ENCODE results near the gene TNC.

DNA sequence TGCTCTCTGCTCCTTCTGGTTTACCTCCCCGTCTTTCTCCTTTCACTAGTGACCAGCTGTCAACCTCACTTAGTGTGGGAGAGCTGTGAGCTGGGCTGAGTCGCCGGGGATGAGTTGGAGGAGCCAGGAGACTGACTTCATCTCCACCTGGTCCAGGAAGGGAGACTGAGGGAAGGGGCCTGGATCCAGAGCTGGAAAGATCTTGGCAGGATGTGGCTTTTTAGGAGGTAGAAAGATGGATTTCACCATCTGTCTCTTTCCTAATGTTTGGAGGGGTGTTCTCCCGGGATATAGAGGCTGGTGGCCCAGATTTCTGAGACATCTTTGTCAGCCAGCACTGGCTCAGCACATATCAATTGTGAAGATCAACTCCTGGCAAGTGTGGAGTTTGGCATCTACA lies 37.1 kb upstream of the TNC start:
- TF ChIP-seq, protein P1, sequence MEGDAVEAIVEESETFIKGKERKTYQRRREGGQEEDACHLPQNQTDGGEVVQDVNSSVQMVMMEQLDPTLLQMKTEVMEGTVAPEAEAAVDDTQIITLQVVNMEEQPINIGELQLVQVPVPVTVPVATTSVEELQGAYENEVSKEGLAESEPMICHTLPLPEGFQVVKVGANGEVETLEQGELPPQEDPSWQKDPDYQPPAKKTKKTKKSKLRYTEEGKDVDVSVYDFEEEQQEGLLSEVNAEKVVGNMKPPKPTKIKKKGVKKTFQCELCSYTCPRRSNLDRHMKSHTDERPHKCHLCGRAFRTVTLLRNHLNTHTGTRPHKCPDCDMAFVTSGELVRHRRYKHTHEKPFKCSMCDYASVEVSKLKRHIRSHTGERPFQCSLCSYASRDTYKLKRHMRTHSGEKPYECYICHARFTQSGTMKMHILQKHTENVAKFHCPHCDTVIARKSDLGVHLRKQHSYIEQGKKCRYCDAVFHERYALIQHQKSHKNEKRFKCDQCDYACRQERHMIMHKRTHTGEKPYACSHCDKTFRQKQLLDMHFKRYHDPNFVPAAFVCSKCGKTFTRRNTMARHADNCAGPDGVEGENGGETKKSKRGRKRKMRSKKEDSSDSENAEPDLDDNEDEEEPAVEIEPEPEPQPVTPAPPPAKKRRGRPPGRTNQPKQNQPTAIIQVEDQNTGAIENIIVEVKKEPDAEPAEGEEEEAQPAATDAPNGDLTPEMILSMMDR (conservative IDR thresholded peaks at IDR 0.05 in 1 of 2, IDR thresholded peaks at IDR 0.05 in 1 of 2; ENCODE audit: extremely low read depth in 1 of 2, insufficient read depth in 1 of 2, low read depth in 1 of 2, low read length in 2 of 2), result no peak
- no peak for TF ChIP-seq EZH2 (IDR thresholded peaks at IDR 0.05; ENCODE audit: borderline replicate concordance, low read length)

Measured in mammary epithelial cell (primary cell).